NCI-H526 treated with DMSO at 0.1 percent for 48 hours (cell line): Measurements from ENCODE around the gene CCR9.
A peak's percentile ranks its signal among the peaks of the same experiment; 100 is the strongest.

ENCODE experiments used
- DNase-seq: peaks from one replicate; lab custom pipeline; 2025; lab: John Stamatoyannopoulos, UW

The CCR9 gene

DNA sequence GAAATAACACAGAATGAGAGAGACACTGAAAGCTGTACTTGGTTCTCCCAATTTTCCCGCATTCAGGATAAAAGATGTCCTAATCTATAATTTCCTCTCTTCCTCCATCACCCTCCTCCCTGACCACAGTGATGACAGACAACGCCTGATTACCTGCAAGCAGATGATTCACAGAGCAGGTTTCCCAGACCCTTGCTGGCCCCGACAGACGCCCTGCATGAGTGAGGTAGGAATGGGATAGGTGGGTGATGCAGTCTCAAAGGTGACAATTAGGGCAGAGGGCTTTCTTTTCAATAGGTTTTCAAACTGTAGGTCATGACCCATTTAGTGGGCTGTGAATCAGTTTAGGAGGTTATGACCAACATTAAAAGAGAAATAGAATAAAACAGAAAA is 51.7 kb downstream of the CCR9 start:
- DNase-seq = no peak

DNA sequence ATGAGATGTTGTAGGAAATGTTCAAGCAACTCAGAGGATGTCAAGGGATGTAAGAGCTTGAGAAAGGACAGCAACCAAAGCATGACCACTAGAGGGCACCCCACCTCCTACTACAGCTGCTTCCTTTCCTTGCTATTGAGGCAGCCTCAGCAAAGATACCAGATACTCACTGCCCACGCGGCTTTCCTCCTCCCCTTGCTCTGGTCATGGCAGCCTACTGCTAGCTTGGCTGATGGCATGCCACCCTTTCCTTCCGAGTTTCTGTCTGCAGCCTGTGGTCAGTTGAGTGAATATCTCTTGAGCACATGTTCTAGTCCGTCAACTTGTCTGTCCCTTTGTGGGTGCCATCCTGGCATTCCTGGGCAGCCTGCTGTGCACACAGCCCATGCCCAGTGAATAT is 52.5 kb downstream of the CCR9 start:
- DNase-seq = peak; percentile 65

DNA sequence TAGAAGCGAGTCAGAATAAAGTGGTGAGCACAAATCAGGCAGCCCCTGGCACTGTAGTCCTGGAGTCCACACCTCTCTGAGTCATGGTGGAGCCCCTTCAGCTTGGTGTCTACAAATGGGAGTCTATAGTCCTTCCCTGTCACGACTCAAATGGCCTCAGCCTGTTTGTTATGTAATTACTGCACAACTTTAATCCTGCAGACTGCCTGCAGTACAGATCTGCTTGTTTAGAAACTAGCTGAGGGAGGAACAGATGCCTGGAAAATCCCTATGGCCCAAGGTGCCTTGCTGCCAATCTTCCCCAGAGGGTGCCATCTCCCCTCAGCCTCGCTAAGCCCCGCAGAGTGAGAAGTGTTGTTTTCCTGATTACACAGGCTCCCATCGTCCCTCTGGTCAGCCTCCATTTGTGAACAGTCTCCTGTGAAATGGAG is 53.0 kb downstream of the CCR9 start:
- no peak for DNase-seq

DNA sequence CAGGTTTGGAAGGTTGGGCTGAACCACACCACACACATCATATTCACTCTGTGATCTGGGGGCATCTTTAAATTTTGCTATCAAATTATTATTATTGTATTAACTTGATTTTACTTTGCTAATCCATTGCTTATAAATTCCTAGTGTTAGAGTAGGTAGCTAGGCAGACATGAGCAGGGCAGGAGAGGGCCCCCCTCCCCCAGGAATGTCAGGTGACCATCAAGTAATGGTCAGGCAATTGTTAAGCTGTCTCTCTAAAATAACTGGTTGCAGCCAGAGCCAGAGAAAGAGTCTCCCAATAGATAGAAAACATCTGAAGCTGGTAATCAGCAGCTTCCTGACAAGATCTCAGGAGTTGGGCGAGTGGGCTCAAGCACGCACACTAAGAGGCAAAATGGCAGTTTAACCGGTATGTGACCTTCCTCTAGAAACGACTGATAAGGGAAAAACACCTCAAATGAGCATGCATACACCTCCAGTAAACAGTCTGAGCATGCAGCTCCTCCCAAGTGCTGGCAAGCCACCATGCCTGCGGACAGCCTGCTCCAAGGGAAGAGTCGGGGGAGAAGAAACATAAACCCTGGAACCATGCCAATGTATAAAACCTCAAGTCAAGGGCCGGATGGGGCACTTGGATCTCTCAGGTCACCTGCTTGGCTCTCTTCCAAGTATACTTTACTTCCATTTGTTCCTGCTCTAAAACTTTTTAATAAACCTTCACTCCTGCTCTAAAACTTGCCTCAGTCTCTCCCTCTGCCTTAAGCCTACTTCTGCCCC is 53.8 kb downstream of the CCR9 start:
- DNase-seq = no peak

DNA sequence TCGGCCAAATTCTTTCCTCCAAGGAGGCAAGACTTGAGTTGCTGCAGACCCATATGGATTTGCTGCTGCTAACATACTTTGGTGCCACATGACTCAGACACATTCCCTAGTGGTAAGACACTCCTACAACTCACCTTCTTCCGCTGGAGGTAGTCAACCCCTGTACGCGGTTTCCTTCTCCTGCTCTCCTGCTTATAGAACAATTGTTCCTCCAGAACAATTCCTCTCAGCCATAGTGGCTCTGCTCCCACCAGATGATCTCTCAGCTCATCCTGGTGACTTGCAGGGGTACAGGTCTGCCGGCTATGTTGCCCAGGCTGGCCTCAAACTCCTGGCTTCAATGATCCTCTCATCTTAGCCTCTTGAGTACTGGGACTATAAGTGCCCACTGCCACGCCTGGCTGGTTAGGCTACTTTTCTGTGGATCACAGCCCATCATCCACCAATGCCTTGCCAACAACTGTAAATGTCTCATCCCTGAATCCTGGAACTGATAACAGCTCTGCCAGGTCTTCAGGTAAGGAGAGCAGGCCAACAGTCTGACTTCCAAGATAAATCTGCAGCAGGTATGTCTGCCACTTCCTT is 54.5 kb downstream of the CCR9 start:
- no peak for DNase-seq

DNA sequence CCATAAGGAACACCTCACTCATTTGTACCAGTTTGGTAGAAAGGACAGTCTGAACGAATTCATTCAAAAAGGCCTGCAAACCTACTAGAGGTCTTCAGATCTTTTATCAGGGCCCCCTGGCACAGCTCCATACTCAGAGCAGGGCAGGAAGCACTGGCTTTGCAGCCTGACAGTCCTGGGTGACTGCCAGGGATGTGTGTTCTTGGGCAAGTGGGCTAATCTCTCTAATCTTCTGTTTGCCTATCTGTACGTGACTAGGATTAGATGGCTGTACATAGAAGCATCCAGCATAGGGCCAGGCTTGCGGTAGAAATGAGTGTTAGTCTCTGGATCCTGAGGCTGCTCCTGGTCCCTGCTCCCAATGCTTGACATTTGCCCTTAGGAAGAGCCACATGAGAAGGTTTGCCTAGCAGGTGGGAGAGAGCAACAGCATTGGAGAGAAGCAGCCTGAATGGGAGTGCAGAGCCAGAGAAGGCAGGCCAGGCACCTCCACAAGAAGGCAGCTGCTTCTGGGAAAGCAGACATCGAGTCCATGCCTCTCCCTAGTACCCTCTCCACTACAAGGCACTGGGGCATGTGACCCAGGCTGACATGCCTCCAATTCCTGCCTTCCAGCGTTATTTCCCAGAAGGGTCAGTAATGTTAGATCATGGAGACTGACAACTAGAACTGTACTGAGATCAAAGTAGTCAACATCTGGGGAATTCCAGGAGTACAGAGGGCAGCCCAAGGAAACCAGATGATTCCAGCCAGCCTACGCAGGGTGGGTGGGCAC is 55.9 kb downstream of the CCR9 start:
- DNase-seq = no peak

DNA sequence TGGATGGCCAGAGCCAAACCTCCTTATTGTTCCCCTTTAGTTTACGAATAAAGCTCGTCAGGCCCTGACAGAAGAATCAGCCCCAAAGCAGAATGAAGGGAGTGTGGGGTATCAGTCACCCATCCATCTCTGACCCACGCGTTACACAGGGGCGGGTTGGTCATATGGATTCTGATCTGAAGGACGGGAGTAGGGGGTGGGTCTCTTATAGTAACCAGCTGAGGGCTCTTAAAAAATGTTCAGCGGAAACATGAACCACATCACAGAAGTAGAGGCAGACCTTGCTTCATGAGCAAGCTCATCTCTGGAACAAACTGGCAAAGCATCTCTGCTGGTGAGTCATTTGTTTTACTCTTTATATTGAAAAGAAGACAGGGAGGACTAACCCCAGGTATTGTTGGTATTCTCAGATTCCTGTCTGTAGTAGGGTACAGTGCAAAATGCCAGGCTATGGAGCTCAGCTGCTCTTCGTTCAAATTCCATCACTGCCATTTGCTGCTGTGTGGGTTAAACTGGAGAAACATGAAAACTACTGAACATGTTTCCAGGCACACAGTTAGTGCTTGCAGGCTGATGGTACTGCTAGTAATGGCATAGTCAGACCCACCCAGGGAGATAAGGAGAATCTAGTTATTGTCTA is 57.0 kb downstream of the CCR9 start, which contains the start of gene CXCR6:
CXCR6 (plus strand) TSS at position 258 of the 640 bp plus-strand sequence. CDS start 3,018 bp downstream, outside the sequence.
- no peak for DNase-seq

DNA sequence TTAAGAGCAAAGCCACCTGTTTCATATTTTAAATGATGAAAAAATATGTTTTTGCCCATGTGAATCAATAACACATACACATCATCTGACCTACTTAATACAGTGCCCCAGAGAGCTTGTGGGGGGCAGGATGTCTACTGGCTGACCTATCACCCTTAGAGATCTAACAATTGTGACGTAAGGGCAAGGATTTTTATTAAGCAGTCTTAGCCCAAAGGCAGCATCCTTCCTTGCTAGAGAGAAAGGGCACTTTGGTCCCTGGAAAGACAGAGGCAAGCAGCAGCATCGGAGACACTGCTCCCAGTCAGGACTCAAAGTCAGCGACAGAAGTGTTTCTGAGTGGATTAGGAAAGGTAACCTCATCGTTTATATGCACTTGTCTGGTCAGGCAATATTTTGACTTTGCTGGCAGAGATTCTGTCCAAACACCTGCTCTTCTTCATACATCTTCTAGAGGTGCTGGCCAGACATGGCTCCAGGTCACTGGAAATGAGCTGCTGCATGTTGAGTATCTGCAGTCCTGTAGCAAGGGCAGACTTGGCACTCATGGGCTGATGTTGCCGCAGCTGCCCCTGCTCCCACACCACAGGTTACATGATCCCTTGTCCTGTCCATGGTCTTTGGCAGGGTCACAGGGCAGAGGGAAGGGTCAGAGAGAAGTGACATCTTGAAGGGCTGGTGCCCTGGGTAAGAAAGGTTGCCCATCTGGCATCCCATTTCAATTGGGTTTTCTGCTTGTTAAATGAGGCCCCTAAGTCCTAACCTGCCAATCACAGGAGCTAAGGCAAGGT is 58.7 kb downstream of the CCR9 start:
- DNase-seq = no peak

DNA sequence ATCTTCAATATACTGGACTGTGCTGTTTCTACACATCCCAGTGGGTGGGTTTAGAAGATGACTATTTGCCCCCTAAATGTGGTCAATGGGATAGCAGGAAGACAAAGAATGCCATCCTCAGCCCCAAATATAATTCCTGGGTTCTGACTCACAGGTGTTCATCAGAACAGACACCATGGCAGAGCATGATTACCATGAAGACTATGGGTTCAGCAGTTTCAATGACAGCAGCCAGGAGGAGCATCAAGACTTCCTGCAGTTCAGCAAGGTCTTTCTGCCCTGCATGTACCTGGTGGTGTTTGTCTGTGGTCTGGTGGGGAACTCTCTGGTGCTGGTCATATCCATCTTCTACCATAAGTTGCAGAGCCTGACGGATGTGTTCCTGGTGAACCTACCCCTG is 60.0 kb downstream of the CCR9 start:
- no peak for DNase-seq

DNA sequence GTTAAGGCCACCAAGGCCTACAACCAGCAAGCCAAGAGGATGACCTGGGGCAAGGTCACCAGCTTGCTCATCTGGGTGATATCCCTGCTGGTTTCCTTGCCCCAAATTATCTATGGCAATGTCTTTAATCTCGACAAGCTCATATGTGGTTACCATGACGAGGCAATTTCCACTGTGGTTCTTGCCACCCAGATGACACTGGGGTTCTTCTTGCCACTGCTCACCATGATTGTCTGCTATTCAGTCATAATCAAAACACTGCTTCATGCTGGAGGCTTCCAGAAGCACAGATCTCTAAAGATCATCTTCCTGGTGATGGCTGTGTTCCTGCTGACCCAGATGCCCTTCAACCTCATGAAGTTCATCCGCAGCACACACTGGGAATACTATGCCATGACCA is 60.5 kb downstream of the CCR9 start:
- DNase-seq = no peak

DNA sequence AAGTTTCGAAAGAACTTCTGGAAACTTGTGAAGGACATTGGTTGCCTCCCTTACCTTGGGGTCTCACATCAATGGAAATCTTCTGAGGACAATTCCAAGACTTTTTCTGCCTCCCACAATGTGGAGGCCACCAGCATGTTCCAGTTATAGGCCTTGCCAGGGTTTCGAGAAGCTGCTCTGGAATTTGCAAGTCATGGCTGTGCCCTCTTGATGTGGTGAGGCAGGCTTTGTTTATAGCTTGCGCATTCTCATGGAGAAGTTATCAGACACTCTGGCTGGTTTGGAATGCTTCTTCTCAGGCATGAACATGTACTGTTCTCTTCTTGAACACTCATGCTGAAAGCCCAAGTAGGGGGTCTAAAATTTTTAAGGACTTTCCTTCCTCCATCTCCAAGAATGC is 61.0 kb downstream of the CCR9 start:
- DNase-seq = no peak

DNA sequence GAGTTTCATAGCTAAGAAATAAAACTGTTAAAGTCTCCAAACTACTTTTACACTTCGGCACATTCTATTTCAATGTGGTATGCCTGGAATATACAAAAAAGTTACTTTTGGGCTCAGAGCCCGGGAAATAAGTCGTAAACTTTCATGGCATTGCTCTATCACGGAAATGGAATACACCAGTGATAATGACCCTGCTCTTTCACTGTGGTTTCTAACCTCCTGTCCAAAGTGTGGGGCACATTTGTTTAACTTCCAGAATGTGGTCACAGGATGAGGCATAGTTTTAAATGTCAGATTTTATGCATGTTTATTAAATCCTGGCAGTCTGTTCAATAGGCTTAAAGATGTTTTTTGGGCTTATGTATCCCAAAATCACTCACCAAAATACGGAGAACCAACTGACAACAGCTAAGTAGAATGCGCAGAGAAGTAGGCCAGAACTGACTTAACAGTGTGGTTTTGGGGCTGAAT is 62.0 kb downstream of the CCR9 start:
- DNase-seq = no peak

DNA sequence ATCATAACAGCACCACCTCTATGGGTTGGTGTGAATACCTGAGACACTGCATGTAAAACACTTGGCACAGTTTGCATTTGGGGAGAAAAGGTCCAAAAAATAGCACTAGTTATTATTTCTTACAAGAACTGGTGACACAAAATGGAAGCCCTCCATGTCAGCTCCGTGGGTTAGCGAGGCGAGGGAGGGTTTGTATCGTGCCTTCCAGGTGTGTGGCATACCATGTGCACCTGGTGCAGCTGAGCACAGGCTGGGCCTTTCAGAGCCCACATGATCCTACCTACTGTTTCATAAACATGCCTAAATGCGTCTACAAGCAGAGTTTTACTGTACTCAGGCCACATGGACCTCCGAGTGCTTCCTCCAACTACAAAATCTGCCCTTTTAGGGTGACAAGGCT is 62.5 kb downstream of the CCR9 start:
- no peak for DNase-seq

DNA sequence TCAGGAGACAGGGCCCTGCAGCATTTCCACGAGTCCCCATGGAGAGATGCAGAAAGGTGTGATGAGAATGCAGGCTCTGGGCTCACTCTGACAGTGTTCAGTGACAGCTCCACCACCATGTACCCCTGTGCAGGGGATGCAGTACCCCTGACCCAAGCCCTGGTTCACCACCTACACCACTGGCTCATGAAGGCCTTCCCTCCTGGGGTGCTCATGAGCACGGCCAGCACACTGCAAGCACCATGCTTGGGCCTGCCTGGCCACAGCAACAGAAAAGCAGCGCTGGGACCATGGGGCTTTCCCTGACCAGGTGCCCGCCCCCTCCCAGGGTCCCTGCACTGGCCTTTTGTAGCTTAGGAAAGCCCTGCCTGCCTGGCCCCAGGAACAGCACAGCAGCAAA is 63.1 kb downstream of the CCR9 start:
- no peak for DNase-seq

DNA sequence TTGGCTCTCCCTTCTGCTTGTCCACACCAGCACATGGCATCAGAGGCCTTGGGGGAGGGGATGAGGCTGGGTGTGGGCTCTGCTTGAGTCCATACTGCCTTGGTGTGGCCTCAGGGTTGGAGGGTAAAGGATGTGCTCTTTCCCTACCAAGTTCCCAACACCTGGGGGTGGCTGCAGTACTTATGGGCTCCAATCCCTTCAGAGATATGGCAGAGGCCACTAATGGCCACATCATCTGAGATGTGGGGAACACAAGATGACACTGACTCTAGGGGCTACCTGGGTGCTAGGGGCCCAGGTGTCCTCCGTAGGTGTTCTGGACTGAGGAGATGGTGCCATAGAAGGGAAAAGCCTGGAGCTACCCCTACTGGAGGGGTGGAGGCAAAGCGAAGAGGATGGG is 63.8 kb downstream of the CCR9 start:
- no peak for DNase-seq

DNA sequence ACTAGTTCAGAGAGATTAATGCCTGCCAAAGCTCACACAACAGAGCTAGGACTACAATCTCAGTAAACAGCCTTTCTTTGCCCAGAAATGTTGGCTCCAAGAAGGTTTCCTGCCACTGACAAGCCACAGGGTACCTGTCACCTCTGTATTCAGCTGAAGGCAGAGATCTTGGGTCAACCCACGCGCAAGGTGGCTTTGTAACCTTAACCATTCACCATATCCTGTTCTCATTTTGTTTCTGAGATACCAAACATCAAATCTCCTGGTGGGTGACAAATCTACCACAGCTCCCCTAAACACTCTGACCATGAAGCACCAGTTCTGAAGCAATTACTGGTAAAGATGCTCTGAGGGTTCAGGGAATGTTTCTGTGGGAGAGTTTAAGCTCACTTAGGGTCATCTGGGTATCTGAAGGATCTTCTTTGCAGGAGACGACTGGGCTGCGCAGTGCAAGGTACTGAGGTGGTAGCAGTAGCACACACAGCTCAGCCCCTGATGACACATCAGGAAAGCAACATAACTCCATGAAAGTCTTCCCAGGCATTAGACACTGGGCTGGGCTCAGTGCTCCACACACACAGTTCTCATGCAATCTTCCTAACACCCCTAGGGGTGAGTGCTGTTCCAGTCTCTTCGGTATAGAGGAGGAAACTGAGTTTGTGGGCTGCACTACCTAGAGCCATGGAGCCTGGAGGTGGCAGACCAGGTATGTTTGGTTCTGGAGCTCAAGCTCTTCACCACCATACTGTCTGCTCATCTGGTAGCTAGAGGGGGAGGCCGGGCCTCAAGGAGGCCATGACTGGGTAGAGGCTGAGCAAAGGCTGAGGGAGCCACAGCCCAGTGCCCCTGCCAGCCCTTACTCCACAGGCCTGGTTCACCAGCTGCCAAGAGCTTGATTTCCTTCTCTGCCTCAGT is 64.6 kb downstream of the CCR9 start:
- DNase-seq = no peak

DNA sequence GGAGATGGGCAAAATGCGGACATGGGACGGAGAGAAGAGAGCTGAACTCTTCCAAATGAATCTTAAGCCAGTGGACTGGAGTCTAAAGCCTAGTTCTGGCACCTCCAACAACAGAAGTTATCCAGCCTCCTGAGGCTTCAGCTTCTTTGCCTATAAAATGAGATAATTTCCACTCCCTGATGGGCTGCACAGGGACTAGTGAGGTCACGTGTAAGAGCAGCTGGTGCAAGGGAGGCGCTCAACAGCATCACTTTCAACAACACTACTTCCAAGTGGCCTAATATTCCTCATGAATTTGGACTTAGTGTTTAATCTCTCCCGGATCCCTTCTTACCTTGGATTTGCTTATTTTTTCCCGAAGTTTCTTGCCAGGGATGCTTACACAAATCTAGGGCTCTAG is 65.6 kb downstream of the CCR9 start:
- no peak for DNase-seq

DNA sequence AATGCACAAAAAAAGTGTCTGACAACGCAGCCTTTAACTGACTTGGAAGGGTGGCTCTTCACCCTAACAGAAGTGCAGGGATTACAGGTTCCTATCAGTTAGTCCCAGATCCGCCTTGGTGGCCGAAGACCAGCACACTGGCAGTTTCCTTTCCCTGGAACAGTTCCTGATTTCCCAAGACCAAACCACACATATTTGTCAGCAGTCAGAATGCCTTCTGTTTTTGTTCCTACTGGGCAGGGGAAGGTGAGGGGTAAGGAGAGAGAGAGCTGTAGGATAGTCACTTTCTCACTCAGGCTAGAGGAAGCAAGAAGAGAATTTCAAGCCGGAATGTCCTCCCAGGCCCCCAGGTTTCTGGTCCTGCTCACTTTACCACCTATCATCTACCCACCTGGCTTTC is 66.1 kb downstream of the CCR9 start:
- DNase-seq = no peak
